NK-92 treated with Interleukin-12 subunit alpha and Interleukin-12 subunit beta, amount 100 ng/mL, for 24 hours (cell line): ENCODE results near the gene C18orf63.
"Not testable (repeated sequence)": the region's sequence is repeated elsewhere in the genome, so short reads cannot be mapped to it uniquely, and the experiment has no call there.

Source experiments
- DNase-seq: peaks from one replicate; lab custom pipeline; 2025; lab: John Stamatoyannopoulos, UW

Gene C18orf63

GRCh38 chr18:74286106-74286855 lies 29.4 kb upstream of the C18orf63 start:
- no peak for DNase-seq

- DNase-seq = no peak
Measured at GRCh38 chr18:74286856-74287255, 28.8 kb upstream of the C18orf63 start.

- no peak for DNase-seq
Measured at GRCh38 chr18:74288041-74288440, 27.6 kb upstream of the C18orf63 start.

GRCh38 chr18:74288730-74289129 lies 26.9 kb upstream of the C18orf63 start:
- DNase-seq = no peak

GRCh38 chr18:74289137-74289536 lies 26.5 kb upstream of the C18orf63 start:
- DNase-seq = no peak

GRCh38 chr18:74290021-74290420 lies 25.6 kb upstream of the C18orf63 start:
- DNase-seq = no peak

- DNase-seq = no peak
Measured at GRCh38 chr18:74290794-74291471, 24.7 kb upstream of the C18orf63 start.

- DNase-seq = no peak
Measured at GRCh38 chr18:74291472-74291770, 24.2 kb upstream of the C18orf63 start.

- no peak for DNase-seq
Measured at GRCh38 chr18:74291771-74292540, 23.7 kb upstream of the C18orf63 start, which contains the start of gene CYB5A. CYB5A (minus strand) TSS chr18:74291963; CDS start chr18:74291875, 88 bp downstream.

GRCh38 chr18:74292541-74292858 lies 23.1 kb upstream of the C18orf63 start:
- DNase-seq = no peak

GRCh38 chr18:74292982-74293381 lies 22.7 kb upstream of the C18orf63 start:
- DNase-seq = not testable (repeated sequence)

GRCh38 chr18:74294526-74294925 lies 21.1 kb upstream of the C18orf63 start:
- no peak for DNase-seq

- no peak for DNase-seq
Measured at GRCh38 chr18:74299162-74299561, 16.5 kb upstream of the C18orf63 start.

GRCh38 chr18:74299746-74300145 lies 15.9 kb upstream of the C18orf63 start:
- no peak for DNase-seq

- DNase-seq = no peak
Measured at GRCh38 chr18:74303306-74303705, 12.3 kb upstream of the C18orf63 start.

GRCh38 chr18:74303936-74304335 lies 11.7 kb upstream of the C18orf63 start:
- DNase-seq = no peak

GRCh38 chr18:74310411-74310810 lies 5.2 kb upstream of the C18orf63 start:
- DNase-seq = no peak

- no peak for DNase-seq
Measured at GRCh38 chr18:74311000-74311399, 4.6 kb upstream of the C18orf63 start.

- DNase-seq = no peak
Measured at GRCh38 chr18:74314759-74315463, 728 bp upstream of the C18orf63 start.

- no peak for DNase-seq
Measured at GRCh38 chr18:74316257-74317170, 875 bp downstream of the C18orf63 start.

GRCh38 chr18:74326231-74326630 lies 10.6 kb downstream of the C18orf63 start:
- no peak for DNase-seq
